Measurements from ENCODE around the gene MRPL21.

The MRPL21 gene

DNA sequence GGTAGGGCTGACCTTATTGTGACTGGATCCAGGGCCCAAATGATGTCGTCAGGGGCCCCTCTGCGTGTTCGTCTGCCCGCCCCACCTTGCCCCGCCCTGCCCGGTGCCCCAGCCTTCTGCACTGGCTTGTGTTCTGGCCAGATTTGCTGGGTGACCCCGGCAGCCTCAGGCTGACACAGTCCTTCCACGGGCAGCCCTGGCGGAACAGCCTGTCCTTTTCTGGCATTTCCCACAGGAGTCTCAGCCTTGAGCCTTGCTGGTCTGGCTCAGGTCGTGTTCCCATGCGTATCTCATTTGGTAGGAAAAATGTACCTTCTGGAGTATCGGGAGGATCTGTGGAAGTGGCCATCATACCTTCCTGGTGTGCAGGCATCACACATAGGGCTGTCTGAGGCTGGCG lies 31.0 kb upstream of the MRPL21 start:
- DNase-seq = no peak

DNA sequence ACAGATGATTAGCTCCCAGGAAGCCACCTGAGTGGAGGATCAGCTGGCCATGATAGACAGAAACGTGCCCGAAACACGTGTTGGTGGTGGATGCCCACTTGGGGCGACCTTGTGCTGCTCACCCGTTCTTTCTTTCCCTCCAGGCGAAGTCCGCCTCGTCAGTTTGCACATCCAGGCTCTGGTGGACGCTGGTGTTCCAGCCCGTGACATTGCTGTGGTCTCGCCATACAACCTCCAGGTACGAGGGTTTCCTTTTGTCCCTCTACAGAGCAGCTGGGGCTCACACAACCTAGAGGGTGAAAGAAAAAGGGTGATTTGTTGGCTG lies 30.7 kb upstream of the MRPL21 start:
- no peak for DNase-seq

DNA sequence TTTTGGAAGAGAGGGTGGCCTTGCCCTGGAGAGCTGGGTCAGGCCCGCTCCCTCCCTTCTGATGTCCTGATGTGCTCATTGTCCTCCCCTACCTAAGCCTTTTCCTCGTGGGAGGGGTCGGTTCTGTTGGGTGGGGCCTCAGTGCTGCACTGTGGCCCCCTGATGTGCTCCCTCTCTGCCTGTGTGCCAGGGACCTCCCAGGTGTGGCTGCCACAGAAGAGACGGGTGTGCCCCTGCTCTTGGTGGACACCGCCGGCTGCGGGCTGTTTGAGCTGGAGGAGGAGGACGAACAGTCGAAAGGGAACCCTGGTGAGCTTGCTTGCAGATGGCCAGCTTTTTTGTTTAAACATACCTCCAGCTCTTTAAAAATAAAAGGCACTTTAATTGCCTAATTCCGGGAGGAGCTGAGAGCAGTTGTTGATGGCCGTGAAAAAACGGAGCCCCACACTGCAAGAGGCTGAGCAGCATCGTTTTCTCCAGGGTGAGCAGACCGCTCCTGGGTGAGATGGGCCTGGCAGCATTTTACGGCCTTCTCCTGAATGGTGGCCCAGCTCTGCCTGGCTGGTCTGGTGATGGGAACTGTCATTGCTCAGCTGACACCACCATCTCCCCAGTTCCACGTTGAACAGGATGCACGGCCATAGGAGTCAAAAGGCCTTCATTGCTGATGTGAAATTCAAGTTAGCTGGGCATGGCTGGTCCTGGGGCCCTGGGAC lies 30.1 kb upstream of the MRPL21 start:
- no peak for DNase-seq

DNA sequence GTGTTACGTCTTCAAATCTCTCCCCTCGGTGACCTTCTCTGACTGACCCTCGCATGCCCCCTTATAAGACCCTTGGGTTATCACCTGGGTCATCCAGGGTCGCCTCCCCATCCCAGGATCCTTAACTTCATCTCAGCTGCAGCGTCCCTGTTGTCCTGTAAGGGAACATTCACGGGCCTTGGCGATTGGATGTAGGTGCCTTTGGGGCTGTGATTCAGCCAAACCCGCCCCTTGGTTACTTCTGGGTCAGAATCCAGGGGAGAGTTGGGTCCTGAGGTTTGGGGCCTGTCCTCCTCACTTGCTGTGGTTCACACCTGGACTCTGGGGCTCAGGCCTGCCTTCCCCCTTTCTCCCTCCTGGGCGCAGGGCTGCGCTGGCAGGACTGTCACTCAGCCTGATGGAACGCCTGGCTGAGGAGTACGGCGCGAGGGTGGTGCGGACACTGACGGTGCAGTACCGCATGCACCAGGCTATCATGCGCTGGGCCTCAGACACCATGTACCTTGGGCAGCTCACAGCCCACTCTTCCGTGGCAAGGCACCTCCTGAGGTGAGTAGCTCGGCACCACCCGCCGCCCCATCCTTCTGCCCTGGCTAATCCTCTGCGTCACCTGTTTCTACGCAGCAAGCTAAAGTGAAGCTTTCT lies 29.4 kb upstream of the MRPL21 start:
- DNase-seq = no peak

DNA sequence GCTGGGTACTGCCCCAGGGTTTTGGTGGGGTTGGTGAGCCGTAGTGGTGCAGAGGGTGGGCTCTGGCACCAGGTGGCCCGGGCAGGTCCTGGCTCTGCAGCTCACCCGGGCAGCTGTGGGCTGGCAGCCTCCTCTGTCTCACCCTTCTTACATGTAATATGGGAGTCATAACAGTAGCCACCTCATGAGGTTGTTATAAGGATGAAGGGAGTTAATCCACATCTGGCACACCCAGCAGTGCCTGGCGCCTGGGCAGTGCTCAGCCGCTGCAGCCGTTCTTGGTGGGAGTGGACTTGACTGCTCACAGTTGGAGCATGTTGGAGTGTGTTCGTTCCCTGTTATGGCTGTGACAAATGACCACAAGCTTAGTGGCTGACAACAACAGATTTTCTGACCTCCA lies 28.7 kb upstream of the MRPL21 start:
- DNase-seq = no peak

DNA sequence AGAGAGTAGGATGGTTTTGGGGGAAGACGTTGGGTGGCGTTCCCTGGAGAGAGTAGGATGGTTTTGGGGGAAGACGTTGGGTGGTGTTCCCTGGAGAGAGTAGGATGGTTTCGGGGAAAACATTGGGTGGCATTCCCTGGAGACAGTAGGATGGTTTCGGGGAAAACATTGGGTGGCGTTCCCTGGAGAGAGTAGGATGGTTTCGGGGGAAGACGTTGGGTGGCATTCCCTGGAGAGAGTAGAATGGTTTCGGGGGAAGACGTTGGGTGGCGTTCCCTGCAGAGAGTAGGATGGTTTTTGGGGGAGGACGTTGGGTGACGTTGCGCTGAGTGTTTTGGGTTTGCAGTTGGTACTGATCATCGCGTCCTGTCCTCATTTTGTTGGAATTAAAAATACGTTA lies 28.3 kb upstream of the MRPL21 start:
- DNase-seq = no peak

DNA sequence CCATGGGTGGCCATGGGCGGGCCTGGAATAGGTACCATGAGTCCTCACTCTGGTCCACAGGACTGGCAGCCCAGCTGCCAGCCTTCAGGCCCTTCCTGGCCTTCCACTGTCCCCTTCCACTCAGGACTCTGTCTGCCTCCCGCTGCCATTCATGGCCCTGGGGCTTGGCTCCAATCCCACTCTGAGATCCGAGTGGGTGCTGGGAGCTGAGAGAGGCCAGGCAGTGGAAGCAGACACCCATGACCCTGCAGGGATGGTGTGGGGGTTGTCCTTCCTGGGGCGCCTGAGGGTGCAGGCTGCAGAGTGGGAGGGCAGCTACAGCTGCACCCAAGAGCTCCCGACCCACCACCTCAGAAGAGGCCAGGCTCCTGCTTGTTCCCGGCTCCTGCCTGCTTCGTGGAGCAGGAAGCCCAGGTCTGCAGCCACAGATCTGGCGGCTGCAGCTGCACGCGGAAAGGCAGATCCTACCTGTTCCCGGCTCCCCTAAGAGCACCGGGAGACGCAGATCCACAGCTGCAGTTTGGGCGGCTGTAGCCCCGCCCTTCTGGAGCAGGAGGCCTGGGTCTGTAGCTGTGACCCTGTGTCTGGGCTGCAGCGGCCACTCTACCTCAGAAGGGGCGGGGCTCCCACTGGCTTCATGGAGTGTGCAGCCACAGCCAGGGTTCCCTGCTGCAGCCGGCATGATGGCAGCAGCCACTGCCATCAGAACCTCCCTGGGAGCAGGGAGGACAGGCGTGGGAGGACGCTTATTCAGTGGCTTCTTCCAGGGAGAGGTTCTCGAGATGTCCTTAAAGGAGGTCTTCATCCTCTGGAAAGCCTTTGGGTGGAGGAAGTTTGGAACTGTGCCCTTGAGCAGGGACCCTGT lies 27.6 kb upstream of the MRPL21 start:
- no peak for DNase-seq

DNA sequence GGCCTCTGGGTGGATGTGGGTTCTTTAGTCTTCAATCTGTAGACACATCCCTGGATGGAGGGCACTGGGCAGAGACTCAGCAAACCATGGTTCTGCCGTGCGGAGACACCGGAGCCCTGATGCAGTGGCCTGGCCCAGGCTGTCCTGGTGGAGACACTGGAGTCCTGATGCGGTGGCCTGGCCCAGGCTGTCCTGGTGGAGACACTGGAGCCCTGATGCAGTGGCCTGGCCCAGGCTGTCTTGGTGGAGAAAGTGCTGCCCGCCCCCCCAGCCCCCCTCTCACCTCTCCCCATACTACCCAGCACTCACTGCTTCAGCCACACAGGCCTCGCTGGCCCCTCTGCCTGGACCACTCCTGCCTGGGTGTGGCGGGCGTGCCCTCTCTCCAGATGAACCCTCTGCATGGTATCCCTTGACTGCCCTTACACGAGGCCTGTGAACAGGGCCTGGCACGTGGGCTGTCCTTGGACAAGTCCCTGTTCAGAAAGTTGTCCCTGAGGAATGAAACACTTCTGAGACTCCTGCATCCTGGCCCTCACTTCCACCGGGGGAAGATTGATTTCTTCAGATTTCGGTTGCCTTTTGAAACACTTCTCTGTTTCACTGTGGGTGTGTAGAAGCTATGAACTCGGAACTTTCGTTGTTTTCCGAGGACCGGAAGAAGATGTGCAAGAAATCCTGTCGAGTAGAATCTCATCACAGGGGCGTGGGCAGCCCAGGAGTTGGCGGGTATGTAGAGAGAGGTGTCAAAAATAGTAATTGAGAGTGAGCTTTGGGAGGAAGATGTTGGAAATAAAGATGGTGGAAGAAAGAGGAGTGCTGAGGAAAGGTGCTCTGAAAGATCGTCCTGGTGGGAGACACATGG lies 26.3 kb upstream of the MRPL21 start:
- DNase-seq = no peak

DNA sequence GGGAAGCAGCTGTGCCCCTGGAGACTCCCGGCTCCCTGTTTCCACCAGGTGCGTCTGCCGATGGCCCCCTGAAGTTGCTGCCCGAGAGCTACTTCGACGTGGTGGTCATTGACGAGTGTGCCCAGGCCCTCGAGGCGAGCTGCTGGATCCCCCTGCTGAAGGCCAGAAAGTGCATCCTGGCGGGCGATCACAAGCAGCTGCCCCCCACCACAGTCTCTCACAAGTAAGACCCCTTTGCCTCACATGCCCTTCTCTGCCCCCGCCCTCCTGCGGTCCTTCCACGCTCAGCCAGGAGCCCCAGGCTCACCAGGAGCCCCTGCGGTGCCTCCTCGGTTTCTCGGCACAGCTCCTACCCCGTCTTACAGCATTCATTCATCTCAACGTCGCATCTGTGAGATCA lies 25.5 kb upstream of the MRPL21 start:
- DNase-seq = no peak

DNA sequence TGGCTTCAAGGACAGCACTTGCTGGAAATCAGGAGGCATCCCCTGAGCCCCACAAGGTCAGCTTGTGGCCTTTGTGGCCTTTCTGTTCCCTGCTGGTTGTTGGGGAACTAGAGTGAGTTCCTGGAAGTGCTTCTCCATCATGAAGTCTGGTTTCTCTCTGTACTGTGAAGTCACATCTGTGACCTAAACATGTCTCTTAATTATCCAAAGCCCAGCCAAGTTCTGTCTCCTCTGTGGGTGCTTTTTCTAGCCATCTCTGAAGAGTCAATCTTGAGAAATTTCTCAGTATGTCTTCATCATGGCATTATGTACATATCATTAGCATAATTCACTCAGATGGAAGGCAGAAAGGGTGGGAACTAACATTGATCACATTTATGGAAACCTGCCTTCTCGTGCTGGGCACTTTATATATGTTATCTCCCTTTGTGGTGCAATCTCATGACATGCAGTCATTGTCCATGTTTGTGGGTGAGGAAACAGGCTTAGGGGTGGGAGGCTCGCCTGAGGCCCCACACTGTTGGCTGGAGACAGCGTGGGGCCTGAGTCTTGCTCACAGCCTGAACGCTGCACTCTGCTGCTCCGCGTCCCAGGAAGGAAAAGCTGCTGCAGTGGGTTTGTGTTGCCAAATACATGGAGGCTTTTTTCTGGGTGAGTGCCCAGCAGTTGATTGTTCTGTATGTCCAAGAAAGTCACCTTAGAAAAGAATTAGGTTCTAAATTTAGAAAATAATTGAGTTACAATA lies 24.7 kb upstream of the MRPL21 start:
- DNase-seq = no peak

DNA sequence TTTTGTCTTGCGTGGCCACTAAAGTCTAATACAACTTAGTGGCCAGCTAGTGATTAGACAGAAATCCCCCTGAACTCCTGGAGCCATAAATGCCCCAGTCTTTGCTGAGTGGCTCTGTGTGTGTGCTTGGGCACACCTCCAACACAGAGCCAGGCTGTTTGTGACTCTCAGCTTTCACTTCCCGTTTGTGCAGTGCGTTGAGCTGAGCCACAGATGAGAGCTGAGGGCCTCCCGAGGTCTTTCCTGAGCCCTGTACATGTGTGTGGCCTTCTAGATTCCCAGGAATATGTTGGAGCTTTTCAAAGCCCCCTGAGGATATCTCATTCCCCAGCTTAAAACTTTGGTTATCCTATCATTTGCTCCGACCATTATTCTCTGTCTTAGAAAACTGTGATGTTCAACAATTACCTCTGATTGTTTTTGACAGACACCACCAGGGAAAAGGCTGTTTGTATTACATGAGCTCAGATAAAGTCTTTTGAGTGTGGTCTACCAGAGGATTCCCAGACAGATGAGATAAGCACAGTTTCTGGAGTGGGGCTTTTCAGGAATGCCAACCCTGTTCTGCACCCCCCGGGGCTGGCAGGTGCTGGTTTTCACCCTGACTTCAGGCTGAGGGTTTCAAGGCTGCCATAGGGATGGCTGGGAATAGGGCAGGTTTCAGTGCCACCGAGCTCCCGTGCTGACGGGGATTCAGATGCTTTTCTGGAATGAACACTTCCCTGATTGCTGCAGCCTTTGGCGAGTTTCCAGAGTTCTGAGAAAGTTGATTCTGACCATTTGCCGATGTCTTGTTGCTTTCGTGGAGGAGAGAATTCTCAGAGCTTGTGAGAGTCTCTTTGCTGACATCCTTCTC lies 23.9 kb upstream of the MRPL21 start:
- no peak for DNase-seq

DNA sequence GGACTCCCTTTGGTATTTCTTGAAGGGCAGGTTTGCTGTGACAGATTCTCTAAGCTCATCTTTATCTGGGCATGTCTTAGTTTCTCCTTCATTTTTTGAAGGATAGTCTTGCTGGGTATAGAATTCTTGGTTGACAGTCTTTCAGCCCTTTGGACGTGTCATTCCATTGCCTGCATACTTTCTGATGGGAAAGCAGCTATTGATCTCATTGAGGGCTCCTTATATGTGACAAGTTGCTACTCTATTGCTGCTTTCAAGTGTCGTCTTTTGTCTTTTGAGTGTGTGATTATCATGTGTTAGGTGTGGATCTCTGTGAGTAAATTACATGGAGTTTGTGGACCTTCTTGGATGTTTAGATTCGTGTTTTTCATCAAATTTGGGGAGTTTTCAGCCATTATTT lies 22.0 kb upstream of the MRPL21 start:
- no peak for DNase-seq

DNA sequence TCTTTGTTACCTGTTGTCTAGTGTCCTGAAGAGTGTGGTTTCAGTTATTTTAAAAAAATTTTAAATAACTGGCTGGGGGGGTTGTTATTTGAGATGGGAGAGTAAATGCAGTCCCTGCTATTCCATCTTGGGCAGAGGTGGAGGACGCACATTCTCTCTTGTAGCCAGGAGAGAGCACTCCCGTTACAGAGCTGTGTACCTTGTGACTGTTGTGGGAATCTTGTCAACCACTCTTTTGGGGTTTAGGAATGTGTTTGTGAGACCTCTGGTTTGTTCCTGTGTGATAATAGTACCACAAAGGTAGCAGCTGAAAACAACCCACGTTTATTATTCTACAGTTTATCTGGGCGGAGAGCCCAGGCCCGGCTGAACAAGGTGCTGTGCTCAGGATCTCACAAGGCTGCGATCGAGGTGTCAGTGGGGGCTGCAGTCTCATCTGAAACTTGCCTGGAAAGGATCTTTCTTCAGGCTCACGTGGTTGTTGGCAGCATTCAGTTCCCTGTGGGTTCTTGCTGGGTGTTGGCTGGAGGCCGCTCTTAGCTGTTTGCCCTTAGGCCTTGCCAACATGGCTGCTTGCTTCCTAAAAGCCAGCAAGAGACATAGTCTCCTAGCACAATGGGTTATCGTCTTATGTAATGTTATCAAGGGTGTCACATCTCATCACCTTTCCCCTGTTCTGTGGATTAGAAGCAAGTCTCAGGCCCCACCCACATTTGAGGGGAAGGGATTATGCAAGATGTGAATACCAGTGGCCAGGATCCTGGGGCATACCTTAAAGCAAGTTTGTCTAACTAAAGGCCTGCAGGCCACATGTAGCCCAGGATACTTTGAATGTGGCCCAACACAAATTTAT lies 20.7 kb upstream of the MRPL21 start:
- no peak for DNase-seq

DNA sequence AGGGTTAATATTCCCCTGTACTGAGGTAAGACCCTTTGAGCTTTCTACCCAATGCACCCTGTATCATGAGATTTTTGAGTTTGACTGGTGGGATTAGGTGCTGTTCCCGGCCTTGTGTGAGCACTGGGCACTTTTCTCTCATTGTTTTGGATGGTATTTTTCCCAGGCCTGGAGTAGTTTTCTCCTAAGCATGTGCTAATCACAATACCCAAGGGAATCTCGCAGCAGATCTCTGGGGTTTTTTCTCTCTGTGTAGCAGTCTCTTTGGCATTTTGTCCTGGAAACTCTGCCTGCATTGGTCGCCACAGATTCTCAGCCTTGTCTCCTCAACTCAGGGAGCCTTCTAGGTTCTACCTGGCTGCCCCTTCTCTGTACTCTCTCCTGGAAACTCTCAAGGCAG lies 20.0 kb upstream of the MRPL21 start:
- DNase-seq = no peak

DNA sequence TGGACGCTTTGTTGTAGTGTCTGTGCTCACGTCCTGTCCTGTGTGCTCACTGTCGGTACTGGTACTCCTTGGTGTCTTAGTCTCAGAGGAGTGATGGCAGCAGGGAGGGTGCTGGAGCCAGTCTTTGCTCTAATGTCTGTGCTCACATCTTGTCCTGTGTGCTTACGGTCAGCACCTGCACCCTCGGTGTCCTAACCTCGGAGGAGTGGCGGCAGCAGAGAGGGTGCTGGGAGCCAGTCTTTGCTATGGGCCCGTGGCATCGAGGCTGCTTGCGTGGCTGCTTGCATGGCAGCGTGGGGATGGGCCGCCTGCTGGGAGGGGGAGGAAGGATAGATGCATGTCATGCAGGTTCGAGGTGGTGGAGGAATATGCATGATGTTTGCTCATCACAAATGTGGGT lies 12.8 kb upstream of the MRPL21 start:
- no peak for DNase-seq

DNA sequence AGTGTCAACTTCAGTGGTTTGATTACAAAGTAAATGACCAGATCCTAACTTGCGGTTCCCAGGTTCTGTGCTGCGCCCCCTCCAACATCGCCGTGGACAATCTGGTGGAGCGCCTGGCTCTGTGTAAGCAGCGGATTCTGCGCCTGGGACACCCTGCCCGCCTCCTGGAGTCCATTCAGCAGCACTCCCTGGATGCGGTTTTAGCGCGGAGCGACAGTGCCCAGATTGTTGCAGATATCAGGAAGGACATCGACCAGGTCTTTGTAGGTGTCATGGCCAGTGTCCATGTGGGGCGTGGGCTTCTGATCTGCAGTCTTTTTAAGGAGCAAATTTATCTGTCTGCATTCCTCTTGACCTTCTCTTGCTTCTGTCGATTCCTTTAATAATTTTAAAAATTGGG lies 11.1 kb upstream of the MRPL21 start:
- DNase-seq = no peak

DNA sequence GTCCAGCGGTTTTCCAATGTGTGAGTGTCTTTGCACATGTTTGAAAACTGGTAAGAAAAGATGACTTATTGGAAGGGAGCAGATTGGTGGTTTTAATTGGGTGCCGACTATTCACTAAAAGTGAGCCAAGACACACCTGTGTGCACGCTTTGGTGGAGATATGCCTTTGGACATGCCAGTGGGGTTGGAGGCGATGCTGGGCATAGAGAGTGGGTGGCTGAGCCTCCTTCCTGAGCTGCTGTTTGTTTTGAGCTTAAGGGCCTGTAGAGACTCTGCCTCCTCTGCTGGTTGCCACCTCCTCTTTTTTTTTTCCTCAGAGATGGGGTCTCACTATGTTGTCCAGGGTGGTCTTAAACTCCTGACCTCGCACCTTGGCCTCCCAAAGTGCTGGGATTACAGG lies 9.6 kb upstream of the MRPL21 start:
- DNase-seq = no peak

DNA sequence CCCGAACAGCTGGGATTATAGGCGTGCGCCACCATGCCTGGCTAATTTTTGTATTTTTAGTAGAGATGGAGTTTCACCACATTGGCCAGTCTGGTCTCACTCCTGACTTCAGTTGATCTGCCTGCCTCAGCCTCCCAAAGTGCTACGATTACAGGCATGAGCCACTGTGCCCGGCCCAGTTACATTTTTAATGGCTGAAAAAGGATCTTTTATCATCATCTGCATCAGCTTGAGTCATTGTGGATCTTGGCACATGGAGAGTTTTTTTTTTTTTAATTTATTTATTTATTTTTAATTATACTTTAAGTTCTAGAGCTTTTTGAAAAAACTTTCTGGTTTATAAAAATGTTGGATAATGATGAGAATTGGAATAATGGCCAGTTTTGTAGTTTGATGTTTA lies 8.6 kb upstream of the MRPL21 start:
- DNase-seq = no peak

DNA sequence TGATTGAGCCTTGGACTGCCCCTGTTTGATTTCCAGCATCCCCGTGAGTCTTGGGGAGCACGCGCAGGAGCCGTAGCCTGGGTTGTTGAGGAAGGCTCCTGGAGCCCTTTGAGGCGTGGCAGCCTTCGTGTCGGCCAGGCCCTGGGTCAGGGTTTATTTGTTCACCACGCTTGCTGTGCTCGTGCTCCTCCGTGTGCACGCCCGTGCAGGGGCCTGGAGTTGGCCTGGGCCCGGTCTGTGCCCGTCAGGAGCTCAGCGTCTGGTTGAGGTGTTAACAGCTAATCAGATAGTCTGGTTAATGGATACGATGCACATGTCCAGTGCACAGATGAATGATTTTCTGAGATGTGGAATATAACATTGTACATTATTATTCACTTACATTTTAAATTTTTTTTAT lies 8.1 kb upstream of the MRPL21 start:
- no peak for DNase-seq

DNA sequence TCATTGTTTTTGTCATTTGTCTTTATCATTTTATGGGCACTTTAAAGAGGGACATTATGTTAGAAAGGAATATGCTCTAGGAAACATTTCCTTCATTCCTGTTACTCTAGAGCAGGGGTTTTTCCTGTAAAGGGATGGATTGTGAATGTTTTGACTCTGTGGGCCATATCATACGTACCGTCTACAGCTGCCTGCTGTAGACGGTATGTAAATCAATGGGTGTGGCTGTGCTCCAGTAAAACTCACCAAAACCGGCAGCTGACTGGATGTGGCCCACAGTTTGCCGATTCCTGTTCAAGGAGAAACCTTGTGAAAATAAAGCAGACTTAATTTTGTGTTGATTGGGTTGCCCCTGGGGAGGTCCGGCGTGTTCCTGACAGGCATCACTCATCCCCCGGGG lies 7.3 kb upstream of the MRPL21 start:
- no peak for DNase-seq

DNA sequence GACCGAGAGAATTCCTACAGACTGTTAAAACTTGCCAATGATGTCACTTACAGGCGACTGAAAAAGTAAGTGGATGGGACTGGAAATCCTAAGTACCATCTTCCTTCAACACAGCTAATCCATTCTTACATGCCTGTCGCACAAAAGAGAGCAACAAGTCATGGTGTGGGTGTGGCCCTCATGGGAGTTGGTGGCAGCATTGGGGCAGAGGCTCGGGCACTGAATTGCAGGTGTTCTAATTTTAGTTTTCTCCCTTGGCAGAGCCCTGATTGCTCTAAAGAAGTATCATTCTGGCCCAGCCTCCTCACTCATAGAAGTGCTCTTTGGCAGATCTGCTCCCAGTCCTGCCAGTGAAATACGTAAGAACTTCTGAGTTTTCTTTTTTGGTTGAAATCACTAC lies 4.6 kb upstream of the MRPL21 start:
- DNase-seq = no peak
